HG03469 (cell line): ENCODE data around the gene MYL4.
"Not testable (repeated sequence)": the region's sequence is repeated elsewhere in the genome, so short reads cannot be mapped to it uniquely, and the experiment has no call there.

Experiments used
- ATAC-seq: cut with Tn5 transposase; IDR thresholded peaks from one replicate; pipeline ENCODE4 v1.9.1; 2021; ENCODE audit warnings: mild to moderate bottlenecking, moderate library complexity, moderate number of reproducible peaks; ENCODE audit not compliant: unreplicated experiment

MYL4 gene

DNA sequence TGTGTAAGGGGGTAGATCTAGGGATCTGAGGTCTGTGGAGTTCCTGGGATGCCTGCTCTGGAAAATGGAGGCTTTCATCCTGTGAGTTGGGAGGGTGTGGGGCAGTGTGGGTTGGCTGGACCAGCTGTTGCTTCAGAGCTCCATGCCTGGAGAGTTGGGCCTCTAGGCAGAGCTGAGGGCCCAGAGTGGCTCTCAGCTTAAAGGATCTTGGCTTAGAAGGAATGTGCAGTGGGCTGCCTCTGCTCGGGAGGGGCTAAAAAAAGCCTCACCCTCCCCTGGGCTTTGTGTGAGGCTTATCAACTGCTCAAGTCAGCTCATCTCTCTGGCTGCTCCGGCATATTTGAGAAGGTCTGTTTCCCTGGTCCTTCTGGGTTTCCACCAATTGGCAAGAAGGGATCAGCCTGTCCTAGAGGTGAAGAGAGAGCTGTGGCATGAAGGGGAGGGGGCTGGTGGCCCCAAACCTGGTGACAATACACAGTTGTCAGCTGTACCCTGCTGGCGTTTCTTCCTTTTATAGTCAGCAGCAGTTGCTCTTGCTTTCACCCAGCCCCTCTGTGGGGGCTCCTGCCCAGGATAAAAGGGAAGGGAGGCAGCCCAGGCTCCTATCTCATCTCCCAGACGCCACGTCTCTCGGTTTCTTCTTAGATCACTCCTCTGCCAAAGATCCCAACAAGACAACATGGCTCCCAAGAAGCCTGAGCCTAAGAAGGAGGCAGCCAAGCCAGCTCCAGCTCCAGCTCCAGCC, at the start of gene MYL4:
TSS of gene MYL4 (plus strand) at position 605 of the 745 bp plus-strand sequence. CDS start at position 680, 75 bp downstream.
- ATAC-seq, result no peak

DNA sequence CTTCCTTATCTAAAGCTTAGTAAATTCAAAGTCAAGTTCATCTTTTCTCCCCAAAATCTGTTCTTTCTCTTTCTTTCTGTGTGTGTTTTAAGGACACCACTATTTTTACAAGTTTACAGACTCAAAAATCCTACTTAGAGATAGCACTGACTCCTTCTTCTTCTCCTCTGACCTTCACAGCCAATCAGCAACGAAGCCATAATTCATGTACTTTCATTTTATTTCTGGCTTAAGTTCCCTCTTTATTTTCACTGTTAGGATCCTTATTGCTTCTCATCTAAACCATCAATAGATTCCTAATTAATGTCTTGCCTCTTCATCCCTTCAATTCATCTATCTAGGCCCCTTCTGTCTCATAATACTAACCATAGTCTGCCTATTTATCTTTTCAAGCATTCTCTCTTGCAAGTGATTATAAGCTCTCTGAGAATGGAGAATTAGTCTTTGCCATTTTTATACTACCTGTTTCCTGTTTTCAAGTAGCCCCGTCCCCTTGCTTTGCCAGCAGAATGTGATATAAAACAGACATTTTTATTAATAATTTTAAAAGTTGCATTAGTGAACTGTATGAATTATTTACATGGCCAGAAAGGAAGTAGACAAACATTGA, 47.0 kb upstream of the MYL4 start:
- ATAC-seq, result no peak

- no peak for ATAC-seq
Observed at GRCh38 chr17:47164263-47164662, 44.9 kb upstream of the MYL4 start.

DNA sequence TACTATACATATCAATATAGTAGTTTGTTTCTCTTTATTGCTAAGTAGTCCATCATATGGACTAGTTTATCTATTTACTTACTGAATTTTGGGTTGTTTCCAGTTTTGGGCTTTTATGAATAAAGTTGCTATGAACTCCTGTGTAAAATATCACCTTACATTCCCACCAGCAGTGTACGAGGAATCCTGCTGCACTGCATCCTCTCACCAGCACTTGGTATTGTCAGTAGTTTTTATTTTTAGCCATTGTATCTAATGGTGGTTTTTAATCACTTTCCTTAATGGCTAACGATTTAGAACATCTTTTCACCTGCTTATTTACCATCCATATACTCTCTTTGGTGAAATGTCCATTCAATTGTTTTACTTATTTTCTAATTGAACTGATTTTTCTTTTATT, 44.0 kb upstream of the MYL4 start:
- no peak for ATAC-seq

DNA sequence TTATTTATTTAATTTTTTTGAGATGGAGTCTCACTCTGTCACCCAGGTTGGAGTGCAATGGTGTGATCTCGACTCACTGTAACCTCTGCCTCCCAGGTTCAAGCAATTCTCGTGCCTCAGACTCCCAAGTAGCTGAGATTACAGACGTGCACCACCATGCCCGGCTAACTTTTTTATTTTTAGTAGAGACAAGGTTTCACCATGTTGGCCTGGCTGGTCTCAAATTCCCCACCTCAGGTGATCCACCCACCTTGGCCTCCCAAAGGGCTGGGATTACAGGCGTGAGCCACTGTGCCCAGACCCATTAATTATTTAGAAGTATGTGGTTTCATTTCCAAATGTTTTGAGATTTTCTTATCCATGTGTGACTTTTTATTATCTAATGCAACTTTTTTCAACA, 42.3 kb upstream of the MYL4 start:
- not testable (repeated sequence) for ATAC-seq

GRCh38 chr17:47168896-47169295, 40.3 kb upstream of the MYL4 start:
- not testable (repeated sequence) for ATAC-seq

- ATAC-seq, result no peak
Observed at GRCh38 chr17:47170710-47171109, 38.4 kb upstream of the MYL4 start.

GRCh38 chr17:47172696-47173565, 36.2 kb upstream of the MYL4 start:
- no peak for ATAC-seq

DNA sequence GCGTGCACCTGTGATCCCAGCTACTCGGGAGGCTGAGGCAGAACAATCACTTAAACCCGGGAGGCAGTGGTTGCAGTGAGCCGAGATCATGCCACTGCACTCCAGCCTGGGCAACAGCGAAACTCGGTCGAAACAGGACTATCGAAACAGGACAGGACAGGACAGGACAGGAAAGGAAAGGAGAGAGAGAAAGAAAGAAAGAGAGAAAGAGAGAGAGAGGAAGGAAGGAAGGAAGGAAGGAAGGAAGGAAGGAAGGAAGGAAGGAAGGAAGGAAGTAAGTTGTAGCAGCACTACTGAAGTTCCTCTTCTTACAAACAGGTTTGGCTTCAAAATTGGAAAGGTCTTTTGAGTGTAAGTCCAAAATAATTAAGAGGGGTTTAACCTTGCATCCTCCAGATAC, 34.3 kb upstream of the MYL4 start:
- ATAC-seq, result not testable (repeated sequence)

GRCh38 chr17:47176389-47176826, 32.7 kb upstream of the MYL4 start:
- no peak for ATAC-seq

- ATAC-seq, result no peak
Observed at GRCh38 chr17:47177261-47177660, 31.9 kb upstream of the MYL4 start.

GRCh38 chr17:47179141-47179540, 30.0 kb upstream of the MYL4 start:
- no peak for ATAC-seq

GRCh38 chr17:47180337-47180736, 28.8 kb upstream of the MYL4 start:
- no peak for ATAC-seq

- ATAC-seq, result not testable (repeated sequence)
Observed at GRCh38 chr17:47180988-47181387, 28.2 kb upstream of the MYL4 start.

- no peak for ATAC-seq
Observed at GRCh38 chr17:47184681-47185080, 24.5 kb upstream of the MYL4 start.

DNA sequence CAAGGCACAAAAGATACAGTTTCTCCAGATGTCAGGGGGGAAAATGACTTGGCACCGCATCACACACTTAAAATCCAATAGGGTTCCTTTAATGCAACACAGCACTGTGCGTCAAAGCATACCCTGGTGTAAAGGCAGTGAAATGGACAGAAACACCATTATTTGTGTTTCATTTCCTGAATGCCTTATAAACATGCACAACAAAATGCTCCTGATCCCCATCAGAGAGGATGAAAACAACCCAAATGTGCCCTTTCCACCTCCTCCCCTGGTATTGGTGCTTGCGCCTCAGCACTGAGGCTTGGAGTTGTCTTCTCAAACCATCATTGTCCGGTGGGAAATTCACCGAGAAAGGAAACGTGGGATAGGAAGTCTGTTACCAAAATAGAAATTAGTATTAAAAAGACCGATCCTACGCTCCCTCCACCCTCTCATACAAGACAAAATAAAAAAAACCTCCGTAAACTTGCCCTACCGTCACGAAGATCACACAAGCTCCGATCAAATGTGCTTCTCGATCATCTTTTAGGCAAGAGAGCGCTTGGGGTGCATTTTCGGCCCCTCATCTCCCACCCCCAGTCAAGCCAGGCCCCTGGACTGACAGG, 20.8 kb upstream of the MYL4 start:
- ATAC-seq, result no peak

GRCh38 chr17:47188876-47189731, 20.0 kb upstream of the MYL4 start, which contains the start of gene CDC27:
TSS of gene CDC27 (minus strand) at chr17:47189295. CDS start at chr17:47189172, 123 bp downstream.
- peak; percentile 74 for ATAC-seq

GRCh38 chr17:47189732-47190237, 19.4 kb upstream of the MYL4 start:
- no peak for ATAC-seq

DNA sequence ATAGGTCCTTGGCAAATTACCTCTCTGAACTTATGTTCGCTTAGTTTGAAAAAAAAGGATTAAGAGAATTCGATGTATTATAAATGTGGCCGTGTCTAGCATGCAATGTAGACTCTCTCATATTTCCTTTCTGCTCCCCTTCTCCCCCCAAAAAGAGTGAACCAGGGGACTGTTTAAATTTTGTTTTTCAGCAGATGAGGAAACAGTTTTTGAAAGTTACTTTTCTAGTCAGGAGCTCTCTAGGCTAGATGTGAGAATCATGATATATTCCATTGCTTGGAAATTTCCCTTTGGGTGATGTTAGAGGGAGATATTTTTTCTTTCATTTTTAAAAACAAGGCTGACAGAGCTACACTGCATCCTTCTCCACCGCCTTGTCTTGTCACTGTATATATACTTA, 18.9 kb upstream of the MYL4 start:
- ATAC-seq, result no peak

GRCh38 chr17:47190770-47191169, 18.4 kb upstream of the MYL4 start:
- no peak for ATAC-seq
